CD4-positive, alpha-beta T cell treated with Interleukin-15 for 4 hours (primary cell): ENCODE data around the gene GAN.

Source experiments
- DNase-seq: peaks from one replicate; pipeline ENCODE4 v3.0.0-alpha.2; 2020; ENCODE audit warnings: low spot score

The GAN gene, protein sequence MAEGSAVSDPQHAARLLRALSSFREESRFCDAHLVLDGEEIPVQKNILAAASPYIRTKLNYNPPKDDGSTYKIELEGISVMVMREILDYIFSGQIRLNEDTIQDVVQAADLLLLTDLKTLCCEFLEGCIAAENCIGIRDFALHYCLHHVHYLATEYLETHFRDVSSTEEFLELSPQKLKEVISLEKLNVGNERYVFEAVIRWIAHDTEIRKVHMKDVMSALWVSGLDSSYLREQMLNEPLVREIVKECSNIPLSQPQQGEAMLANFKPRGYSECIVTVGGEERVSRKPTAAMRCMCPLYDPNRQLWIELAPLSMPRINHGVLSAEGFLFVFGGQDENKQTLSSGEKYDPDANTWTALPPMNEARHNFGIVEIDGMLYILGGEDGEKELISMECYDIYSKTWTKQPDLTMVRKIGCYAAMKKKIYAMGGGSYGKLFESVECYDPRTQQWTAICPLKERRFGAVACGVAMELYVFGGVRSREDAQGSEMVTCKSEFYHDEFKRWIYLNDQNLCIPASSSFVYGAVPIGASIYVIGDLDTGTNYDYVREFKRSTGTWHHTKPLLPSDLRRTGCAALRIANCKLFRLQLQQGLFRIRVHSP

DNA sequence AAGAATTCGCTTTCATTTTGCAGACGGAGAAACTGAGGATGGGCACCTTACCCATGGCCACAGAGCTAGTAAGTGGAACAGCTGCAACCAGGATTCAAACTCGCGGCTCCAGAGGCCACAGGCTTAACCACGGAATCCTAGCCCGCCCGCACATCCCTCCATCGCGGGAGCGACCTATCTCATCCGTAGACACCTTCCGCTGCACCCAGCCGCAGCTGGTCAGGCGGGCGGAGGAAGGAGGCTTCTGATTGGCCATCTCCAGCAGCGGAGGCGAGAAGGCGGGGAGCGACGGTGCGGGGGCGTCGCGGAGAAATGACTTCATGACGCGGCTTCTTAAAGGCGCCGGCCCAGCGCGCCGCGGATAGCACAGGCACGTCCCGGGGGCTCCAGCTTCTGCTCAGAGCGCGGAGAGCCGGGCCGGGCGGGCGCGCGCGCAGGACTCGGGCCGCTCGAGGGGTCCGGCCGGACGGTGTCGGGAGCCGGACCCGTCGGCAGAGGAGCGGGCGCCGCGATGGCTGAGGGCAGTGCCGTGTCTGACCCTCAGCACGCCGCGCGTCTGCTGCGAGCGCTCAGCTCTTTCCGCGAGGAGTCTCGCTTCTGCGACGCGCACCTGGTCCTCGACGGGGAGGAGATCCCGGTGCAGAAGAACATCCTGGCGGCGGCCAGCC, at the start of gene GAN:
Gene GAN, plus strand, starts transcription at position 360 of the 668 bp plus-strand sequence. Its CDS starts 152 bp downstream, at position 512.
- DNase-seq = peak; percentile 94

DNA sequence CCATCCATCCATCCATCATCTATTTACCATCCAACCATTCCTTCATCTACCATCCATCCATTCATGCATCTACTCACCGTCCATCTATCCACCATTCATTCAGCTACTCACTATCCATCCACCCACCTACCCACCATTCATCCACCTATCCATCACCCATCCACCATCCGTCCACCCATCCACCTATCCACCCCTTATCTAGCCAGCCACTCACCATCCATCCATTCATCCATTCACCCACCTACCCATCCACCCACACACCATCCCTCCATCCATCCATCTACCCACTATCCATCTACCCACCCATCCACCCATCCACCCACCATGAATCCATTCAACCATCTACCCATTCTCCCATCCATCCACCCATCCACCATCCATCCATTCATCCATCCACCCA, 49.7 kb upstream of the GAN start:
- DNase-seq = no peak

DNA sequence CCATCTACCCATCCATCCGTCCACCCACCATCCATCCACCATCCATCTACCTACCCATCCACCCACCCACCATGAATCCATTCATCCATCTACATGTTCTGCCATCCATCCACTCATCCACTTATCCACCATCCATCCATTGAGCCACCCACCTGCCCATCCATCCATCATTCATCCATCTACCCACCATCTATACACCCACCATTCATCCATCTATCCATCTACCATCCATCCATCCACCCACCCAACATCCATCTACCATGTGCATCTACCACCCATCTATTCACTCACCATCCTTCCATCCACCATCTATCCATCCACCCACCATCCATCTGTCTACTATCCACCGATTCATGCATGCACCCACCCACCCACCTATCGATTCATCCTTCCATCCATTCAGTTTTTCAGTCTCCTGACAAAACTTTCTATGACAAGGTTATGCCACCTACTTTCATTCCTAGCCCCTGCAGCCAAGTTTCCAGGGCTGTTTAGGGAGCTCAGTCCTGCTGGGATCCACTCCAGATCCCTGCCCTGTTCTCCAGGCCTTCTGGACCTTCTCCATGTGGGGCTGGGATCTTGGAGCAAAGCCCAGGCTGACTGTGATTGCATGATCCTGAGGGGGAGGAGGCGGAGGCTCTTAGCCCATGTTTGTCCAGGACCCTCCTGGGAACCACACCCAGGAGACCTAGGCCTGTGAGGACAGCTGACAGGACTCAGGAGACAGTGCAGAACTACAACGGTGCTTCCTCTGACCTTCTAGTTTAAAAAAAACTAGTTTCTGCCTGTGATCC, 48.9 kb upstream of the GAN start:
- DNase-seq = no peak

DNA sequence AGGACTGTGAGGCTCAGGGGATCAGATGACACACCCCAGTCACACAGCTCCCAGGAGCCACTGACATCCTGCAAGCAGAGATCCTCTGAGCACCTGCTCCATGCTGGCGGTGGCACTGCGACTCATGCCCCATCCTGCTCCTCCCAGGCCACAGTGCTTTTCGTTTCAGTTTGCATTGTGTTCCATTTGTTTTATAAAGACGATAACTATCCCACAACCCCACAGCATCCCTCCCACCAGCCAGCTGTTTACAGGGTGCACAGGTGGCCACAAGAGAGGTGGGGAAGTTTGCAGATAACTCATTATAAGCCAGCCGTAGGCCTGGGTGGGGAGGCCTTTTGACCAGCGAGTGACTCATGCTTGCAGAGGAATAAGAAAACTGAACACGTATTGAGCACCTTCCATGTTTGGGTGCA, 48.1 kb upstream of the GAN start:
- no peak for DNase-seq

DNA sequence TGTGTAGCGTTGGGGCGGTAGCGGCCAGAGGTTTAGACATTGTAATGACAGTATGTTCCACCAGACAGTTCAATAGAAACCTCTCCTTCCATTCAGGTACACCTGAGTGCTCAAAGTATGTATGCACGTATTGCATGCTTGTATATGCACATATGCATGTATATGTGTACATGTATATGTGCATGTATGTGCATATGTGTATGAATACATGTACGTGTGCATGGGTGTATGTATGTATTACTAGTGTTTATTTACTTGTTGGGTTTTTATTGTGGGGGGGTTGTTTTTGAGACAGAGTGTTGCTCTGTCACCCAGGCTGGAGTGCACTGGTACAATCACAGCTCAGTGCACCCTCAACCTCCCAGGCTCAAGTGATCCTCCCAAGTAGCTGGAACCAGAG, 46.3 kb upstream of the GAN start:
- no peak for DNase-seq

DNA sequence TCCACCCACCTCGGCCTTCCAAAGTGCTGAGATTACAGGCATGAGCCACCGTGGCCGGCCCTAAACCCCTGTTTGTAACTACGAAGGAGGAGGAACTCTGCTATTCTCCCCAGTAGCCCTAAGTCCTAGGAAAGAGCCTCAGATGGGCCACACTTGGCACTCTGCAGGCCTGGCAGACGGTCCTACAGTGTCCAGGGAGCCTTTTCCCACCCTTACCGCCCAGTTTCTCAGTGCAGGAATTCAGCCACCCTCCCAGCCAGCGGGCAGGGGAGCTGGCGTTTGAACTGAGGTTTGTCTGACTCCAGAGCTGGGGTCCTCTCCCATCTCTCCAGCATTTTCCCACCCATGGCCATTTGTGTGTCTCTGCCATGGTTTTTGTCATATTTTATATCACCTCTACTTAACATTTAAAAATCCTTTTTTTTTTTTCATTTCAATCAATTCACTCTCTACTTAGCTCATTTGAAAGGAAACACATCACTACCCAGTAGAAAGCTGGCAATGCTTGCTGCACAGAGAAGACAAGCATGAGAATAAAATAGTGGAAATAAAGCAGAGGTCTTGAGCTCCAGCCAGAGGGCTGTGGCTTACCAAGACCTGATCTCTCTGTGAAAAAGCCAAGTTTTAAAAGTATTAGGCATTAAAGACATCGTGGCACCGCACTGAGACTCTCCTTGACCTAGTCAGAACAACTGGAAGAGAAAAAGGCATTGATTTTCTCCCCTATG, 41.4 kb upstream of the GAN start:
- DNase-seq = no peak

DNA sequence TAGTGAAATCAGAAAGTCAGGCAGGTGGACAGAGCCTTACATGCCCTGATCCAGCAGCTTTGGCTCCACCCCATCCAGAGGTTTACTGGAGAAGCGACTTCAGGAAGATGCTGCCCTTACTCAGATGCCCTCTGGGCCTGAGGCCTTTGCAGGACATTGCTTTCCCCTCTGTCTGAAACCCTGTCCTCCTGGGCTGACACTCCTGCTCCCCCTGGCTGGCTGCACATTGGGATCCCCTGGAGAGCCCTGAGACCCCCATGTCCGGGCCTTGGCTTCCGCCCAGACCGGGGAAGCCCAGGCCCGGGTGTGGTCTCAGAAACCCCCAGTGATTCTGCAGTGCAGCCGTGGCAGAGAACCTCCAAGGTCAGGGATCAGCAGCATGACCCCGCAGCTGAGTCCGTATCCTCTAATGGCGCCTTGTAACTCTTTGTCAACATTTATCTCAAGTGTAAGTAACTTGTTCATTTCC, 39.7 kb upstream of the GAN start:
- DNase-seq = no peak

DNA sequence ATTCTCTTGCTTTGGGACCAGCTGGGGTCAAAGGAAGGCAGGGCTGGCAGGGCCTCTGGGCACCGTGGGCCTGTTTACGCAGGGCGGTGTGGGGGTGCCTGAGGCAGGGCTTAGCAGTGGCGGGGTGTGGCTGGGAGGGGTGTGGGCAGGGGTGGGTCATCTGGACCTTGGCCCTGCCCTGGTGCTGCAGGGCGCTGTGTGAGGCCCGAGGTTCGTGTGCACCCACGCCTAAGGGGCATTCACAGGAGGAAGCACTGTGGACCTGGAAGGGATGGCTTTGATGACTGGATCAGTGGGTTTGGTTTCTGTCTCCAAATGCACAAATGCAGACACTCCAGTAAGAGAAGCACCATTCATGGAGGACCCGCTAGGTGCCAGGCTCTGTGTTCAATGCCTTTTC, 39.0 kb upstream of the GAN start:
- DNase-seq = no peak

DNA sequence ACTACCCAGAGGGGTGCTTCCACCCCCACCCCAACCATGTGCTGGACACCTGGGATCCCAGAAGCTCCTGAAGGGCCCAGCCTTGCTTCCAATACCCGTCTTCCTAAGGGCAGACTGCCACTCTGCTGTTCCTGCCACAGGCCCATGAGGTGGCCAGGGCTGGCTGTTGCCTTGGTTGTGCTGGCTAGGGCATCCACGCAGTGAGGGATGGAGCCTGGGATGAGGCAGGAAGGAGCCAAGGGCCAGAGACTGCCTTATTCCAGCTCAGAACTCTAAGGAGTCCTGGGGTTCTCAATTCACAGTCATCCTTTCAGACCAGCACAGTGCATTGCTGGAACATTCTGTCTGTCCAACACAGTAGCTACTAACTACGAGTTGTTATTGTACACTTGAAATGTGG, 38.4 kb upstream of the GAN start:
- DNase-seq = no peak

DNA sequence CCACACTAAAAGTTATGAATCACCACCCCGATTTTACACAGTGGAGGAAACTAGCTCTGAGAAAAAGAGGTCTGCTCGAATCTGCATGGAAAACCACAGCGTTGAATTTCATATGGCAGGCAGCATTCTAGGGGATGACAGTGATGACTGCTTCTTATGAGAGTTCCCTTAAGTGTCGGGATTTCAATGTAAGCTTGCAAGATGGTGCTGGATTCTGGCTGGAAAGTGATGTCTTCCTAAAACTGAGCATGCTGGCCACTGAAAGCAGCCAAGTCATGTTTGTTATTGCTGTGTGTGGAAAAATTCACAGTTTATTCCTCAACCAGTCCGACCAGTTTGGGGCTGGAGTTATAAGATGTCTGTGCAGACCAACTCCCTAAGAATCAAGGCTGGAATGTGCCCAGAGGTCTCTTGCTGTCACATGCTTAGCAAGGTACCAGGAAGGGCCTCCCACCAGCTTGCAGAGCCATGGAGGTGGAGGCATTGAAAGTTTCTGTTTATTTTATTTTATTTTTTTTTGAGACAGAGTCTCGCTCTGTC, 37.2 kb upstream of the GAN start:
- no peak for DNase-seq

DNA sequence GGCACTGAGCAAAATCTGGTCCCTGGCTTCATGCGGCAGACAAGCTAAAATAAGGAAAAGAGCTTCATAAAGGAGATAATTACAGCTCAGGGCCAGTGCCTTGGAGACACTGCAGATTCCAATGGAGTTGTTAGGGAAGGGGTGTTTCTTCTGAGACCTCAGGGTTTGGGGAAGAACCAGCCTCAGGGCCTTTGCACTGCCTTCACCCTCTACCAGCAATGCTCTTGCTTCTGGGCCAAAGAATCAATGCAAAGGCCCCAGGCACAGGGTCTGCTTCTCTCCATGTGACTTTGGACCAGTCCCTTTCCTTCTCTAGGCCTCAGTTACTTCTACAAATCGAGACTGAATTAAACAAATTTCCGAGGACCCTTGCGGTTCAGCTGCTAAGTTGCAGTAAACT, 36.2 kb upstream of the GAN start:
- no peak for DNase-seq

DNA sequence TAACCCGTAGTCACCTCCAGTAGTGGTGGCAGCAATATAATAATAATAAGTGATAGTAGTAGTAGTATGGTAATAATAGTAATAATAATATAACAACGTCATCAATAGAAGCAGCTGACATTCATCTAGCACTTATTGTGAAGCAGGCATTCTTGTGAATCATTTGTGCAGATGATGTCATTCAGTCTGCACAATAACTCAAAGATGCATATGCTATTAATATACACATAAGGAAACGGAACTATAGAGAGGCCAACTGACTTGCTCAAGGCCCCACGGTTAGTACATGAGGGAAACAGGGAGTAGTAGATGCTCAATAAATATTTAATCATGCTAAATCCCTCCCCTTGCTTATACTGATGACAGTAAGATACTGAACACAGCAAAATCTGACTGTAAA, 35.4 kb upstream of the GAN start:
- DNase-seq = no peak

DNA sequence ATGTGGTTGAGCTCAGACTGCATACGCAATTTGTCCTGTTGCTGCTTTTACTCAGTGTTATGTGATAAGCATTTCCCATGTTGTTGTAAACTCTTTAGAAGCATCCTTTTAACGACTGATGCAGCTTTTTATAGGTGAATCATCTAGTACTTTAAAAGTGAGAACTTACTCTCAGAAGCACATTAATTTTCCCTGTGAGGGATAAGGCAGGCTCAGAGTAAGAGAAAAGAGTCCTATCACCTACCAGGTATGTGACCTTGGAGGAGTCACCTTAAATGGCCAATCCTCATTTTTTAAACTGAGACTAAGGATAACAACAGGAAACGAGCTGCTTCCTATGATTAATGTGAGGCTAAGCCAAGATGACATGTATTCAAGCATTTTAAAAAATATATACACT, 34.4 kb upstream of the GAN start:
- no peak for DNase-seq

DNA sequence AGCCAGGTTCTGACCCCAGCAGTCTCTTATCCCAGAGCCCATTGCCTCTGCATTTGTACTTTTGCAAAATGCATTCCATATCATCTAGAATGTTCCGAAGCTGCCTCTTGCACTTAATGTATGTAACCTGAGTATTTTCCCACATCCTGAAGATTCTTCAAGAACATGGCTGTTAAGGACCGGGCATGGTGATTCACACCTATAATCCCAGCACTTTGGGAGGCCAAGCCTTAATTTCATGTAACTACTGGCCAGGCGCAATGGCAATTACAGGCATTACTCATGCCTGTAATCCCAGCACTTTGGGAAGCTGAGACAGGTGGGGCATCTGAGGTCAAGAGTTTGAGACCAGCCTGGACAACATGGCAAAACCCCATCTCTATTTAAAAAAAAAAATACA, 31.7 kb upstream of the GAN start:
- no peak for DNase-seq

DNA sequence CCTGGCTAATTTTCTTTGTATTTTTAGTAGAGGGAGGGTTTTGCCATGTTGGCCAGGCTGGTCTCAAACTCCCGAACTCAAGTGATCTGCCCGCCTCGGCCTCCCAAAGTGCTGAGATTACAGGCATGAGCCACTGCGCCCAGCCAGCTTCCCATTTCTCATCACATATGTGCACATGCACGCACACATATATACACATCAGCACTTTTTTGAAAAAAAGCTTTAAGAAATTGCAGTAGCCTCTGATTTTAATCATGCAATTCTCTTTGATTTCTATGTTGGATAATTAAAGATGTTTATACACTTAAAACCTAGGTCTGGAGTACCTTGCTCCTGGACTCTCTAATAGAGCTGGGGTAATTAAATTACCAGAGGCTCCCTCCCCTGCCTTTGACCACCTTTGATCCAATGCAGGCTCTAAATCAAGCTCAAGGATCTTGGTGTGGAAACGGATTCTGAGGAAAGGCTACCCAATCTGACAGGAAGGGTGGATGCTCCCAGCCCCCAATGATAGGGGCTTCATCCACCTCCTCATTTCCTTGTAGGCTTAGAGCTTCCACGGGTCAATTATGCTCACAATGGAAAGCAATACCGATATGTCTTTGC, 29.7 kb upstream of the GAN start:
- DNase-seq = no peak

DNA sequence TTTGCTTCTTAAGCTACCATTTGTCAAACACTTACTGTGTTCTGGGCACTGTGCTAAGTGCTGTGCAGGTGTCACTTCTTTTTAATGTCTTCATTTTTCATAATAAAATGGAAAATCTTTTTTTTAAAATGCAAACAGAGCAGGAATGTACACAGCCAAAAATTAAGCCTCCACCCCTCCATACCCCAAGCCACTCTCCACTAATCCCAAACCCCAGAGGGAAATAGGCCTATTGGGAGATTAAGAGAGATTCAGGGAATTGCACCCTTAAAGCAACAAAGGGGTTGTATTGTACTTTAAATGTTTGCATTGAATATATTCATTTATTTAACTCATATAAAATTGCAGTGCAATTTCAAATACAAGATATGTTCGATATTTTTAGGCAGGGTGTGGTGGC, 28.6 kb upstream of the GAN start:
- DNase-seq = no peak

DNA sequence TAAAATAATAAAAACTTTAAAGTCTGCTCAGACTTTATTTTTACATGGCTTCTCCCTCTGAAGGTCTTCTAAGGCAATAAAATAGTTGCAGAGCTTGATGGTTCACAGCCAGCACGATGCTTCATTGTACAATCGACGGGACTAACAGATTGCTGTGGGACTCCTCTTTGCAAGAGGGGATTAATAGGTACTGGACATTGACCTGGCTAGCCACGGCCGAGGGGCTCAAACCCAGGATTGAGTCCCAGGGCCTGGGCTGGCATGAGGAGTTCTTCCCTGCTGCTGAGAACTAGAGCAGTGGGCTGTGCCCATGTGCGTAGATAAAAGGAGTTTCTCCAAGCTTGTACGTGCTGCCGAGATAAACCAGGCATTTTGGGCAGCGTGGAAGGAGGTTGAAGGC, 23.6 kb upstream of the GAN start:
- DNase-seq = no peak

DNA sequence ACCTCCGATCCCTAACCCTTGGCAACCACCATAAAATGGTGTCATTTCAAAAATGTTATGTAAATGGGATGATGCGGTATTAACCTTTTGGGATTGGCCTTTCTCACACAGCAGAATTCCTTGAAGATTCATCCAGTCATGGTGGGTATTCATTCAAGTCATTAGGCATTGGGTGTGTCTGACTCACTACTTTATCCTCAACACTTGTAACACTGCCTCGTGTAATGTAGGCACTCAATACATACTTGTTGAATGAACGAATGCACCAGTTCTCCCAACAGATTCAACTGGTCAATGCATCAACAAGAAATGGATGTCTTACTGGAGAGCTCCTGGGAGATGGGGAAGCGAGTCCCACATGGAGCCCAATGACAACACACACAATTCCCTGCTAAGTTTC, 21.8 kb upstream of the GAN start:
- DNase-seq = no peak

DNA sequence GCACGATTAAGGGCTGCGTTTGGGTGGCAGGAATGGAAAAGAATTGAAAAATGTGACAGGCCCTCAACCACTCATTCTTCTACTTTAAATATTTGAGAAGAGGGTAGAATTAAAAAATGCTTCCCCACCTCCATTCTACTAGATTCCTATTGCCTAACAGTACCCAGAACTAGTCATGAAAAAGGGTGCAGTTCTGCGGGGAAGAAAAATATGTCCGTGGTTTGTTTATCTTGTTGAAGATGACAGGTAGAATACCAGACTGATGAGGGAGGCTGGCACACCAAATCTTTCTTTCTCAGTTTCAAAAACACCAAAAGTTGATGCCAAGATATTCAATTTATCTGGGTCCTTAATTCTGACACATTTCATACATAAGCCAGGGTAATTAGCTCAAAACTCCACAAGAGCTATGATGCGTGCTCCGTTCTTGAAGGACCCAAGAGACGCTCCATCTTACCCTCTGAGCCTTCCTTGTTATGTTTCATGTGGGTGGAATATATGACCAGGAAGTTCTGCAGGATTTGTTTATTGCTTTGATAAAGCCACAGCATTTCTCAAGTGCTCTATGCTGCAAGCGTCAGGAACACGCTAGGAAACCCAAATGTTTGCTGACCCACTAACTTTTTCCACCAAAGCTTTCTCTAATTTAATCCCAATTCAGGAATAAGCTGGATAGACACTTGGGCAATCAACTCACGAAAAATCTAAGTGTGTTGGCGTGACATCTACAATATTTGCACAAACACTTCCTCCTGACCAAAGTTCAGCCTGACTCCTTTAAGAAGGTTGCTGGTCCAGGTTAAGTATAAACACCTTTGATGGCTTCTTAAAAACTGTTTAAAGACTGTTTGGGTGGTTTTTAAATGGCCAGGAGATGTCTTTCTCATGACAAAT, 20.6 kb upstream of the GAN start:
- no peak for DNase-seq

DNA sequence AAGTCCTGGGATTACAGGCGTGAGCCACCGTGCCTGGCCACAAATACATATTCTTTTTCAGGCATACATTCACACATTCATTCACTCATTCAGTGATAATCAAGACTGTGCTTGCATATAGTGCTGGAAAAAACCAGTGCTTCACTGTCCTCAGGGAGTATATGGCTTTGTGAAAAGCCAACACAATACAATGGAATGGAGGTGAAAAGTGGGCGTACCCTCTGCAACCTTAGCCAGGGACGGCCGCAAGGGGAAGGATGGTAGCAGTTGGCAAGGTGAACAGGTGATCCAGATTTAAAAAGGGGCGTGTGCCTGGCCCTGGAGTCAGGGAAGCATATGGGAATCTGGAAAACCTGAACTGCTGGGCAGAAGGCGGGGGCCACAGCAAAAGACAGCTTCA, 18.1 kb upstream of the GAN start:
- no peak for DNase-seq
